Measurements from ENCODE around the gene COPE.

DNA sequence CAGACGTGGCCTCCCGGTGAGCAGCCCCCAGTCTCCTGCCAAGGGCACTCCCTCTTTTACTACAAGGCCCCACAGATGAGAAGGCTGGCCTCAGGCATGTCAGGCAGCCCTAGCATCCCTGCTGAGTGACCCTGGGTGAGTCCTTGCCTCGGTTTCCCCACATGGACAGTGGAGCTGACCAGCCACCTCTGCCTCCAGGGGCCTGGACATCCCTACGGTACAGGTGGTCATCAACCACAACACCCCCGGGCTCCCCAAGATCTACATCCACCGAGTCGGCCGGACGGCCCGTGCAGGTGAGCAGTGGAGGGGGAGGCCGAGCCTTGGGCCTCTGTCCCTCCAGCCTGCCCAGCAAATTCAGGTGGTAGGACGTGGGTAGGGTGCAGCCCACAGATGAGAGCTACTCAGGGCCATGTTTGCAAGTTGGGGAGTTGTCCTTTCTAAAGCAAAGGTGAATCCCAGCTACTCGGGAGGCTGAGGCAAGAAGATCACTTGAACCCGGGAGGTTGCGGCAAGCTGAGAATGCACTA is 5.6 kb upstream of the COPE start:
- TF ChIP-seq L3MBTL2 (conservative IDR thresholded peaks at IDR 0.05) (no peak), FOXM1 (IDR thresholded peaks at IDR 0.05; ENCODE audit: borderline replicate concordance) (no peak), HDGF (IDR thresholded peaks at IDR 0.05; ENCODE audit: borderline replicate concordance) (no peak), SUZ12 (IDR thresholded peaks at IDR 0.05) (no peak), SP1 (IDR thresholded peaks at IDR 0.05) (no peak), FOXK2 (IDR thresholded peaks at IDR 0.05) (no peak), NFRKB (IDR thresholded peaks at IDR 0.05) (no peak), BHLHE40 (IDR thresholded peaks at IDR 0.05; ENCODE audit: borderline replicate concordance) (no peak), ZNF384 (IDR thresholded peaks at IDR 0.05) (no peak), ARNT (IDR thresholded peaks at IDR 0.05) (no peak)
